ENCODE measurements around the gene KDM2A. TPM values are rescaled to one million over a fixed set of nuclear protein-coding genes. Genes with fewer than 3 reads are reported as not detected.

KDM2A gene
- total and polyA plus RNA-seq, 2 of the 13 experiments (the other 11 are each of a cell fraction or from before 2014, with no cell fraction given): 31.3 to 31.4 TPM

DNA sequence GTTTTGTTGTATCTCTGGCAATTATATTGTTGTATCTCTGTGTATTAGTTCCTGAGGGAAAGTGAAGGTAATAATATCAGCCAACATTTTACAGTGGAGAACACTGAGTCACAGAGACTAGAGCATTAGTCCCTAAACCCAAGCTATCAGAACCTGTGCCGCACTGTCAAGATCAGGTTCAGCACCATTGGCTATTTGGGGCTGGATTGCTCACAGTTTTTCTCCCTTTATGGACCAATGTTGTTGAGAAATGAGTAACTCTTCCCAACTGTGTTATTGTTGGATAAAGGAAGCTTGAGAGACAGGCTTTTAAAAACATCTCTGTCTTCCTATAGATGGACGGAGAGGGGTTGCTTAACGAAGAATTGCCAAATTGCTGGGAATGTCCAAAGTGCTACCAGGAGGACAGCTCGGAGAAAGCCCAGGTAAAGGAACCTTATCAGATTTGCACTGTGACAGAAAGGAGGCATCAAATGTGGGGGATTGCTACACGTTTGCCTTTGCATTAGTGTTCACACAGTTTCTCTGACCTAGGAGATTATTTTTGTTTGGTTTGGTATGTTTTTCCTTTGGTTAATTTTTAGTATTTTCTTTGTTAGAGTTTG is 129.0 kb downstream of the KDM2A start:
- FAIRE-seq (peak; percentile 34), DNase-seq (ENCODE audit: low spot score) (no peak), ATAC-seq (peak; percentile 24; the same call in 2 of the 3 replicates)
- intact Hi-C loops (cut with micrococcal nuclease; ENCODE audit: unreplicated experiment): loop anchor here (10.0 kb wide), 1 partner anchor 137 kb away; no protein-coding TSS in a partner anchor
- H3K4me1 ChIP-seq (ENCODE audit: insufficient read depth, low read length): peaks cover 33% of the 10 kb centered on the region
- H3K9ac ChIP-seq (ENCODE audit: insufficient read depth, low read depth, low read length): no peak overlapping the region
- peak overlapping the region; percentile 9 for H3K27ac ChIP-seq (ENCODE audit: extremely low read length, insufficient read depth, low read length)
- H2AFZ ChIP-seq (ENCODE audit: low read length): no peak overlapping the region
- in situ Hi-C loops (cut with HindIII; ENCODE audit: extremely low pct_ligation_motif_present, low pct_unique_long_range_greater_than_20kb): no loop called here
- 69% methylated on average over 5 of the region's 5 CpGs for WGBS (ENCODE audit: low lambda C conversion rate)
- CTCF ChIA-PET (ENCODE audit: low intra/inter-chr PET ratio, low total read pairs): no interaction called here
- H3K36me3 ChIP-seq (replicated peaks in 1 of 2; ENCODE audit: control insufficient read depth in 1 of 2, insufficient read depth in 2 of 2, low read length in 2 of 2): peaks cover 49 to 87% of the 10 kb centered on the region in 2 experiments
- H3K4me3 ChIP-seq (replicated peaks in 1 of 3; ENCODE audit: insufficient read depth in 1 of 3, low read depth in 2 of 3, low read length in 3 of 3): no peak overlapping the region
- no peaks in the 10 kb centered on the region for H3K9me3 ChIP-seq (ENCODE audit: low read length)
- POLR2A ChIA-PET: interaction anchor here (1.2 to 1.6 kb wide), 2 partner anchors 8 to 10 kb away, joined by 3 to 14 read pairs; no protein-coding TSS in a partner anchor
- BruUV-seq (replicated peaks): no TSS peak
- no peak overlapping the region for H3K4me2 ChIP-seq (ENCODE audit: low read depth, low read length)
- H4K20me1 ChIP-seq (ENCODE audit: insufficient read depth, low read length): no peaks in the 10 kb centered on the region
- no peaks in the 10 kb centered on the region for H3K27me3 ChIP-seq (ENCODE audit: control insufficient read depth in 1 of 2, insufficient read depth in 2 of 2, low read length in 2 of 2)
- H3K79me2 ChIP-seq (ENCODE audit: insufficient read depth, low read length): peaks cover 11% of the 10 kb centered on the region
- TF ChIP-seq ESRRA (CRISPR knock-in tag; IDR thresholded peaks at IDR 0.05; ENCODE audit: low read depth) (no peak), ZKSCAN5 (CRISPR knock-in tag; IDR thresholded peaks at IDR 0.05) (no peak), MYC (CRISPR knock-in tag; IDR thresholded peaks at IDR 0.05; ENCODE audit: borderline replicate concordance) (no peak), HMG20A (CRISPR knock-in tag; IDR thresholded peaks at IDR 0.05; ENCODE audit: borderline replicate concordance) (no peak), YEATS2 (CRISPR knock-in tag; IDR thresholded peaks at IDR 0.05; ENCODE audit: borderline replicate concordance) (no peak), ZNF33A (CRISPR knock-in tag; IDR thresholded peaks at IDR 0.05; ENCODE audit: borderline replicate concordance) (no peak), GATAD1 (CRISPR knock-in tag; IDR thresholded peaks at IDR 0.05) (no peak), RFXANK (CRISPR knock-in tag; IDR thresholded peaks at IDR 0.05) (no peak), RXRB (CRISPR knock-in tag; IDR thresholded peaks at IDR 0.05; ENCODE audit: borderline replicate concordance) (no peak), ZNF891 (CRISPR knock-in tag; IDR thresholded peaks at IDR 0.05) (no peak)
- TF ChIP-seq, protein P1, sequence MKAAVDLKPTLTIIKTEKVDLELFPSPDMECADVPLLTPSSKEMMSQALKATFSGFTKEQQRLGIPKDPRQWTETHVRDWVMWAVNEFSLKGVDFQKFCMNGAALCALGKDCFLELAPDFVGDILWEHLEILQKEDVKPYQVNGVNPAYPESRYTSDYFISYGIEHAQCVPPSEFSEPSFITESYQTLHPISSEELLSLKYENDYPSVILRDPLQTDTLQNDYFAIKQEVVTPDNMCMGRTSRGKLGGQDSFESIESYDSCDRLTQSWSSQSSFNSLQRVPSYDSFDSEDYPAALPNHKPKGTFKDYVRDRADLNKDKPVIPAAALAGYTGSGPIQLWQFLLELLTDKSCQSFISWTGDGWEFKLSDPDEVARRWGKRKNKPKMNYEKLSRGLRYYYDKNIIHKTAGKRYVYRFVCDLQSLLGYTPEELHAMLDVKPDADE (CRISPR knock-in tag; IDR thresholded peaks at IDR 0.05): no peak
- TF ChIP-seq, protein P2, sequence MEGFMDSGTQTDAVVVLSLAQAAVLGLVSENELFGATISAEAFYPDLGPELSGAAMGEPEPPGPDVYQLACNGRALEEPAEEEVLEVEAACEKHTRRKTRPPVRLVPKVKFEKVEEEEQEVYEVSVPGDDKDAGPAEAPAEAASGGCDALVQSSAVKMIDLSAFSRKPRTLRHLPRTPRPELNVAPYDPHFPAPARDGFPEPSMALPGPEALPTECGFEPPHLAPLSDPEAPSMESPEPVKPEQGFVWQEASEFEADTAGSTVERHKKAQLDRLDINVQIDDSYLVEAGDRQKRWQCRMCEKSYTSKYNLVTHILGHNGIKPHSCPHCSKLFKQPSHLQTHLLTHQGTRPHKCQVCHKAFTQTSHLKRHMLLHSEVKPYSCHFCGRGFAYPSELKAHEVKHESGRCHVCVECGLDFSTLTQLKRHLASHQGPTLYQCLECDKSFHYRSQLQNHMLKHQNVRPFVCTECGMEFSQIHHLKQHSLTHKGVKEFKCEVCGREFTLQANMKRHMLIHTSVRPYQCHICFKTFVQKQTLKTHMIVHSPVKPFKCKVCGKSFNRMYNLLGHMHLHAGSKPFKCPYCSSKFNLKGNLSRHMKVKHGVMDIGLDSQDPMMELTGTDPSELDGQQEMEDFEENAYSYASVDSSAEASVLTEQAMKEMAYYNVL (CRISPR knock-in tag; IDR thresholded peaks at IDR 0.05; ENCODE audit: borderline replicate concordance): no peak
- TF ChIP-seq, protein P3, sequence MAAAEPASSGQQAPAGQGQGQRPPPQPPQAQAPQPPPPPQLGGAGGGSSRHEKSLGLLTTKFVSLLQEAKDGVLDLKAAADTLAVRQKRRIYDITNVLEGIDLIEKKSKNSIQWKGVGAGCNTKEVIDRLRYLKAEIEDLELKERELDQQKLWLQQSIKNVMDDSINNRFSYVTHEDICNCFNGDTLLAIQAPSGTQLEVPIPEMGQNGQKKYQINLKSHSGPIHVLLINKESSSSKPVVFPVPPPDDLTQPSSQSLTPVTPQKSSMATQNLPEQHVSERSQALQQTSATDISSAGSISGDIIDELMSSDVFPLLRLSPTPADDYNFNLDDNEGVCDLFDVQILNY (CRISPR knock-in tag; conservative IDR thresholded peaks at IDR 0.05): no peak
- TF ChIP-seq, protein P4, sequence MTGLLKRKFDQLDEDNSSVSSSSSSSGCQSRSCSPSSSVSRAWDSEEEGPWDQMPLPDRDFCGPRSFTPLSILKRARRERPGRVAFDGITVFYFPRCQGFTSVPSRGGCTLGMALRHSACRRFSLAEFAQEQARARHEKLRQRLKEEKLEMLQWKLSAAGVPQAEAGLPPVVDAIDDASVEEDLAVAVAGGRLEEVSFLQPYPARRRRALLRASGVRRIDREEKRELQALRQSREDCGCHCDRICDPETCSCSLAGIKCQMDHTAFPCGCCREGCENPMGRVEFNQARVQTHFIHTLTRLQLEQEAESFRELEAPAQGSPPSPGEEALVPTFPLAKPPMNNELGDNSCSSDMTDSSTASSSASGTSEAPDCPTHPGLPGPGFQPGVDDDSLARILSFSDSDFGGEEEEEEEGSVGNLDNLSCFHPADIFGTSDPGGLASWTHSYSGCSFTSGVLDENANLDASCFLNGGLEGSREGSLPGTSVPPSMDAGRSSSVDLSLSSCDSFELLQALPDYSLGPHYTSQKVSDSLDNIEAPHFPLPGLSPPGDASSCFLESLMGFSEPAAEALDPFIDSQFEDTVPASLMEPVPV (CRISPR knock-in tag; IDR thresholded peaks at IDR 0.05): no peak
- TF ChIP-seq, protein P5, sequence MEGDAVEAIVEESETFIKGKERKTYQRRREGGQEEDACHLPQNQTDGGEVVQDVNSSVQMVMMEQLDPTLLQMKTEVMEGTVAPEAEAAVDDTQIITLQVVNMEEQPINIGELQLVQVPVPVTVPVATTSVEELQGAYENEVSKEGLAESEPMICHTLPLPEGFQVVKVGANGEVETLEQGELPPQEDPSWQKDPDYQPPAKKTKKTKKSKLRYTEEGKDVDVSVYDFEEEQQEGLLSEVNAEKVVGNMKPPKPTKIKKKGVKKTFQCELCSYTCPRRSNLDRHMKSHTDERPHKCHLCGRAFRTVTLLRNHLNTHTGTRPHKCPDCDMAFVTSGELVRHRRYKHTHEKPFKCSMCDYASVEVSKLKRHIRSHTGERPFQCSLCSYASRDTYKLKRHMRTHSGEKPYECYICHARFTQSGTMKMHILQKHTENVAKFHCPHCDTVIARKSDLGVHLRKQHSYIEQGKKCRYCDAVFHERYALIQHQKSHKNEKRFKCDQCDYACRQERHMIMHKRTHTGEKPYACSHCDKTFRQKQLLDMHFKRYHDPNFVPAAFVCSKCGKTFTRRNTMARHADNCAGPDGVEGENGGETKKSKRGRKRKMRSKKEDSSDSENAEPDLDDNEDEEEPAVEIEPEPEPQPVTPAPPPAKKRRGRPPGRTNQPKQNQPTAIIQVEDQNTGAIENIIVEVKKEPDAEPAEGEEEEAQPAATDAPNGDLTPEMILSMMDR (CRISPR knock-in tag; IDR thresholded peaks at IDR 0.05): no peak
